CD4-positive, alpha-beta memory T cell (primary cell): ENCODE data around the gene MAD1L1. TPM values are rescaled to one million over a fixed set of nuclear protein-coding genes. Genes with fewer than 3 reads are reported as not detected.

Experiments used
- CTCF ChIA-PET: fragments of 350-600 bp; sonication (Branson Sonifier 250); formaldehyde crosslinking; loops from one replicate; lab custom pipeline; 2021; ENCODE audit warnings: inconsistent platforms; ENCODE audit not compliant: partially characterized antibody; lab: Charles Lee
- POLR2A ChIA-PET: fragments of 350-600 bp; sonication (Branson Sonifier 250); formaldehyde crosslinking; loops from one replicate; lab custom pipeline; 2021; ENCODE audit not compliant: partially characterized antibody; lab: Charles Lee
- DNase-seq, 5 donors: peaks; one replicate each; pipeline versions ENCODE4 v3.0.0 to v3.0.0-alpha.2; 2020 to 2022; ENCODE audit warnings: mixed read lengths in 1 of 5
- H3K27ac ChIP-seq: one replicate; pipeline ENCODE4 v1.7.0; 2013; ENCODE audit warnings: low read depth, low read length
- H3K27me3 ChIP-seq: 2 replicates; pipeline ENCODE4 v1.7.0; 2013; ENCODE audit warnings: mild to moderate bottlenecking, low read length, moderate library complexity; ENCODE audit not compliant: insufficient read depth
- H3K36me3 ChIP-seq: 2 replicates; pipeline ENCODE4 v1.7.0; 2013; ENCODE audit warnings: mild to moderate bottlenecking, low read length, moderate library complexity; ENCODE audit not compliant: insufficient read depth
- H3K4me1 ChIP-seq: 2 replicates; pipeline ENCODE4 v1.7.0; 2013; ENCODE audit warnings: mild to moderate bottlenecking, low read length, moderate library complexity; ENCODE audit not compliant: insufficient read depth
- H3K4me3 ChIP-seq, 2 donors: one replicate each; pipeline ENCODE4 v1.7.0; 2013; ENCODE audit warnings: low read length in 2 of 2, mild to moderate bottlenecking in 1 of 2
- H3K9me3 ChIP-seq, 2 donors: one replicate each; pipeline ENCODE4 v1.7.0; 2013; ENCODE audit warnings: low read length in 2 of 2, control low read depth in 1 of 2; ENCODE audit not compliant: control insufficient read depth in 1 of 2
- H3K27ac Mint-ChIP-seq, 7 donors: one replicate each; pipeline ENCODE4 v1.8.0; 2020 to 2021; ENCODE audit warnings: mixed read lengths in 7 of 7, mild to moderate bottlenecking in 6 of 7, inconsistent platforms in 3 of 7, moderate library complexity in 3 of 7
- H3K27me3 Mint-ChIP-seq, 2 donors: one replicate each; pipeline ENCODE4 v1.8.0; 2020 to 2021; ENCODE audit warnings: mixed read lengths in 2 of 2
- H3K36me3 Mint-ChIP-seq, 2 donors: one replicate each; pipeline ENCODE4 v1.8.0; 2020 to 2021; ENCODE audit warnings: mixed read lengths in 2 of 2, inconsistent platforms in 1 of 2, mild to moderate bottlenecking in 1 of 2
- H3K4me1 Mint-ChIP-seq, 4 donors: one replicate each; pipeline ENCODE4 v1.8.0; 2020 to 2021; ENCODE audit warnings: mixed read lengths in 4 of 4, mild to moderate bottlenecking in 1 of 4
- H3K4me3 Mint-ChIP-seq, 8 donors: one replicate each; pipeline ENCODE4 v1.8.0; 2020 to 2021; ENCODE audit warnings: mixed read lengths in 8 of 8, mild to moderate bottlenecking in 7 of 8, moderate library complexity in 6 of 8, inconsistent platforms in 3 of 8
- H3K9me3 Mint-ChIP-seq, 8 donors: one replicate each; pipeline ENCODE4 v1.8.0; 2020 to 2021; ENCODE audit warnings: mixed read lengths in 8 of 8, mild to moderate bottlenecking in 5 of 8, inconsistent platforms in 3 of 8, moderate library complexity in 1 of 8
- intact Hi-C: fragments of 100-400 bp; cut with micrococcal nuclease; formaldehyde crosslinking; loops from one replicate; pipeline ENCODE4 v1.15.1; 2023
- polyA plus RNA-seq, 2 donors: library from polyadenylated mRNA; unstranded; fragments of 300-500 nt; fragmentation: Illumina TruSeq; gene quantifications; one replicate each; pipeline ENCODE4 v1.2.3, GENCODE V29; 2021
- total RNA-seq, 2 experiments: library from RNA; stranded (reverse); gene quantifications; one replicate each; pipeline ENCODE4 v1.2.3, GENCODE V29; 2021

Gene MAD1L1
- total and polyA plus RNA-seq, 4 experiments from 2014 or later, result 89.9 to 132 (median 110) TPM

GRCh38 chr7:1940863-1941262, 291.9 kb downstream of the MAD1L1 start:
- intact Hi-C loops, result loop anchor here (1.0 to 5.0 kb wide), 4 partner anchors 15 to 291 kb away; partner anchors contain the start of gene MAD1L1
- Mint-ChIP-seq H3K9me3 (peaks cover 0 to 7% (median 0%) of the 10 kb centered on the region in 8 donors), H3K4me1 (peaks cover 32 to 80% (median 50%) of the 10 kb centered on the region in 4 donors), H3K27me3 (no peaks in the 10 kb centered on the region), H3K4me3 (peak overlapping the region; percentile 92 to 98 (median 96)), H3K36me3 (peaks cover 8 to 21% of the 10 kb centered on the region in 2 donors), H3K27ac (peak overlapping the region; percentile 97 to 99 (median 99))
- no peak for DNase-seq
- Histone ChIP-seq H3K9me3 (no peaks in the 10 kb centered on the region), H3K4me1 (peaks cover 67% of the 10 kb centered on the region), H3K27ac (peak overlapping the region; percentile 93), H3K27me3 (no peaks in the 10 kb centered on the region), H3K36me3 (peaks cover 13% of the 10 kb centered on the region), H3K4me3 (peak overlapping the region; percentile 34 to 45)
- POLR2A ChIA-PET, result interaction anchor here (0.7 to 3.6 kb wide), 8 partner anchors 10 to 314 kb away, joined by 3 to 102 read pairs (median 8); no protein-coding TSS in a partner anchor
- CTCF ChIA-PET, result interaction anchor here (2.3 kb wide), 1 partner anchor 13 kb away, joined by 14 read pairs; no protein-coding TSS in a partner anchor

GRCh38 chr7:1940402-1940786, 292.4 kb downstream of the MAD1L1 start:
- Histone ChIP-seq H3K27ac (peak overlapping the region; percentile 93), H3K9me3 (no peaks in the 10 kb centered on the region), H3K4me1 (peaks cover 72% of the 10 kb centered on the region), H3K36me3 (peaks cover 18% of the 10 kb centered on the region), H3K27me3 (no peaks in the 10 kb centered on the region), H3K4me3 (peak overlapping the region; percentile 79 to 97)
- Mint-ChIP-seq H3K27ac (peak overlapping the region; percentile 97 to 99 (median 99)), H3K36me3 (peaks cover 8 to 23% of the 10 kb centered on the region in 2 donors), H3K9me3 (peaks cover 0 to 7% (median 0%) of the 10 kb centered on the region in 8 donors), H3K27me3 (no peaks in the 10 kb centered on the region), H3K4me3 (peak overlapping the region; percentile 92 to 98 (median 96)), H3K4me1 (peaks cover 33 to 77% (median 51%) of the 10 kb centered on the region in 4 donors)
- CTCF ChIA-PET, result interaction anchor here (2.3 kb wide), 1 partner anchor 13 kb away, joined by 14 read pairs; no protein-coding TSS in a partner anchor
- POLR2A ChIA-PET, result interaction anchor here (0.7 to 3.6 kb wide), 10 partner anchors 10 to 314 kb away, joined by 3 to 102 read pairs (median 7); no protein-coding TSS in a partner anchor
- DNase-seq, result peak; percentile 94 to 97 (median 95)
- intact Hi-C loops, result loop anchor here (1.0 to 5.0 kb wide), 4 partner anchors 14 to 292 kb away; partner anchors contain the start of gene MAD1L1

GRCh38 chr7:1939434-1940401, 293.0 kb downstream of the MAD1L1 start:
- H3K9me3 Mint-ChIP-seq, result peaks cover 0 to 7% (median 0%) of the 10 kb centered on the region in 8 donors
- intact Hi-C loops, result loop anchor here (1.0 to 5.0 kb wide), 4 partner anchors 13 to 293 kb away; partner anchors contain the start of gene MAD1L1
- no peaks in the 10 kb centered on the region for H3K27me3 Mint-ChIP-seq
- ChIA-PET POLR2A (interaction anchor here (0.7 to 3.6 kb wide), 11 partner anchors 11 to 315 kb away, joined by 3 to 102 read pairs (median 7); partner anchors contain the start of genes MRM2 and NUDT1), CTCF (interaction anchor here (1.0 to 2.3 kb wide), 2 partner anchors 12 to 18 kb away, joined by 3 to 14 read pairs; no protein-coding TSS in a partner anchor)
- H3K4me3 Mint-ChIP-seq, result peak overlapping the region; percentile 92 to 98 (median 96)
- H3K27ac Mint-ChIP-seq, result peak overlapping the region; percentile 97 to 99 (median 99)
- H3K36me3 Mint-ChIP-seq, result peaks cover 11 to 25% of the 10 kb centered on the region in 2 donors
- no peaks in the 10 kb centered on the region for H3K9me3 ChIP-seq
- H3K27me3 ChIP-seq, result no peaks in the 10 kb centered on the region
- peak overlapping the region; percentile 93 for H3K27ac ChIP-seq
- H3K4me3 ChIP-seq, result peak overlapping the region; percentile 79 to 97
- H3K4me1 ChIP-seq, result peaks cover 77% of the 10 kb centered on the region
- peak in 2 of 5 donors; percentile 45 to 48 for DNase-seq
- peaks cover 22% of the 10 kb centered on the region for H3K36me3 ChIP-seq
- peaks cover 33 to 78% (median 53%) of the 10 kb centered on the region in 4 donors for H3K4me1 Mint-ChIP-seq

GRCh38 chr7:1938788-1939433, 293.8 kb downstream of the MAD1L1 start:
- peaks cover 0 to 9% (median 0%) of the 10 kb centered on the region in 8 donors for H3K9me3 Mint-ChIP-seq
- intact Hi-C loops, result no loop called here

GRCh38 chr7:1937252-1937605, 295.5 kb downstream of the MAD1L1 start:
- H3K4me1 Mint-ChIP-seq, result peaks cover 20 to 75% (median 48%) of the 10 kb centered on the region in 4 donors
- no peaks in the 10 kb centered on the region for H3K27me3 Mint-ChIP-seq
- ChIA-PET CTCF (no interaction called here), POLR2A (no interaction called here)
- H3K9me3 Mint-ChIP-seq, result peaks cover 0 to 13% (median 0%) of the 10 kb centered on the region in 8 donors
- DNase-seq, result no peak
- Histone ChIP-seq H3K4me3 (no peak overlapping the region), H3K27me3 (no peaks in the 10 kb centered on the region), H3K27ac (no peak overlapping the region), H3K4me1 (peaks cover 53% of the 10 kb centered on the region), H3K36me3 (peaks cover 31% of the 10 kb centered on the region), H3K9me3 (no peaks in the 10 kb centered on the region)
- peak overlapping the region in 2 of 7 donors; percentile 65 to 80 for H3K27ac Mint-ChIP-seq
- H3K36me3 Mint-ChIP-seq, result peaks cover 28 to 44% of the 10 kb centered on the region in 2 donors
- H3K4me3 Mint-ChIP-seq, result peak overlapping the region in 7 of 8 donors; percentile 21 to 55 (median 30)
- intact Hi-C loops, result no loop called here

More at GRCh38 chr7:1938788-1939433, 293.8 kb downstream of the MAD1L1 start:
- Histone ChIP-seq H3K27ac (peak overlapping the region; percentile 93), H3K36me3 (peaks cover 22% of the 10 kb centered on the region), H3K27me3 (no peaks in the 10 kb centered on the region), H3K4me1 (peaks cover 70% of the 10 kb centered on the region), H3K4me3 (peak overlapping the region; percentile 79 to 97), H3K9me3 (no peaks in the 10 kb centered on the region)
- H3K4me3 Mint-ChIP-seq, result peak overlapping the region; percentile 92 to 98 (median 96)
- DNase-seq, result peak in 4 of 5 donors; percentile 37 to 56 (median 46)
- H3K27me3 Mint-ChIP-seq, result no peaks in the 10 kb centered on the region
- peaks cover 19 to 33% of the 10 kb centered on the region in 2 donors for H3K36me3 Mint-ChIP-seq
- ChIA-PET POLR2A (interaction anchor here (0.9 to 3.6 kb wide), 9 partner anchors 12 to 127 kb away, joined by 3 to 102 read pairs (median 7); no protein-coding TSS in a partner anchor), CTCF (interaction anchor here (1.0 to 2.3 kb wide), 2 partner anchors 11 to 17 kb away, joined by 3 to 14 read pairs; no protein-coding TSS in a partner anchor)
- peaks cover 31 to 80% (median 54%) of the 10 kb centered on the region in 4 donors for H3K4me1 Mint-ChIP-seq
- peak overlapping the region; percentile 97 to 99 (median 99) for H3K27ac Mint-ChIP-seq

- Histone ChIP-seq H3K4me3 (no peak overlapping the region), H3K36me3 (peaks cover 37% of the 10 kb centered on the region), H3K27ac (no peak overlapping the region), H3K9me3 (no peaks in the 10 kb centered on the region), H3K27me3 (no peaks in the 10 kb centered on the region), H3K4me1 (peaks cover 48% of the 10 kb centered on the region)
- Mint-ChIP-seq H3K27ac (peak overlapping the region in 4 of 7 donors; percentile 42 to 80 (median 66)), H3K9me3 (peaks cover 0 to 13% (median 0%) of the 10 kb centered on the region in 8 donors), H3K4me1 (peaks cover 18 to 71% (median 46%) of the 10 kb centered on the region in 4 donors), H3K27me3 (no peaks in the 10 kb centered on the region), H3K4me3 (peak overlapping the region in 7 of 8 donors; percentile 21 to 55 (median 30)), H3K36me3 (peaks cover 28 to 49% of the 10 kb centered on the region in 2 donors)
- intact Hi-C loops, result no loop called here
- POLR2A ChIA-PET, result no interaction called here
- CTCF ChIA-PET, result no interaction called here
- no peak for DNase-seq
These were observed 296.1 kb downstream of the MAD1L1 start for GRCh38 chr7:1936531-1937251.
